ENCODE results near the gene LOXHD1.

- TF ChIP-seq SUZ12 (IDR thresholded peaks at IDR 0.05) (no peak), ELF4 (IDR thresholded peaks at IDR 0.05) (no peak), FOXM1 (IDR thresholded peaks at IDR 0.05; ENCODE audit: borderline replicate concordance) (no peak), TARDBP (IDR thresholded peaks at IDR 0.05) (no peak), HDGF (IDR thresholded peaks at IDR 0.05; ENCODE audit: borderline replicate concordance) (no peak), ZNF384 (IDR thresholded peaks at IDR 0.05) (no peak), NFRKB (IDR thresholded peaks at IDR 0.05) (no peak), BHLHE40 (IDR thresholded peaks at IDR 0.05; ENCODE audit: borderline replicate concordance) (no peak), FOXK2 (IDR thresholded peaks at IDR 0.05) (no peak), SP1 (IDR thresholded peaks at IDR 0.05) (no peak), FOXA1 (IDR thresholded peaks at IDR 0.05) (no peak)
These were observed 43.2 kb upstream of the LOXHD1 start for GRCh38 chr18:46700066-46700824.

Data from HEK293T (cell line).